Stimulated activated CD8-positive, alpha-beta memory T cell treated with anti-CD3 and anti-CD28 coated beads, Interleukin-2, amount 100 ng/mL, for 48 hours (primary cell): ENCODE data around the gene TNNI2.
A peak's percentile ranks its signal among the peaks of the same experiment; 100 is the strongest.

Source experiments
- DNase-seq, 2 donors: peaks; one replicate each; pipeline ENCODE4 v3.0.0-alpha.2; 2020; ENCODE audit warnings: low read depth in 2 of 2

TNNI2 gene

GRCh38 chr11:1834779-1835670, 3.8 kb upstream of the TNNI2 start, which contains the start of gene SYT8:
Gene SYT8, plus strand, starts transcription at chr11:1834990. Its CDS starts 116 bp downstream, at chr11:1835106.
- no peak for DNase-seq

GRCh38 chr11:1835671-1836010, 3.1 kb upstream of the TNNI2 start:
- DNase-seq = no peak

DNA sequence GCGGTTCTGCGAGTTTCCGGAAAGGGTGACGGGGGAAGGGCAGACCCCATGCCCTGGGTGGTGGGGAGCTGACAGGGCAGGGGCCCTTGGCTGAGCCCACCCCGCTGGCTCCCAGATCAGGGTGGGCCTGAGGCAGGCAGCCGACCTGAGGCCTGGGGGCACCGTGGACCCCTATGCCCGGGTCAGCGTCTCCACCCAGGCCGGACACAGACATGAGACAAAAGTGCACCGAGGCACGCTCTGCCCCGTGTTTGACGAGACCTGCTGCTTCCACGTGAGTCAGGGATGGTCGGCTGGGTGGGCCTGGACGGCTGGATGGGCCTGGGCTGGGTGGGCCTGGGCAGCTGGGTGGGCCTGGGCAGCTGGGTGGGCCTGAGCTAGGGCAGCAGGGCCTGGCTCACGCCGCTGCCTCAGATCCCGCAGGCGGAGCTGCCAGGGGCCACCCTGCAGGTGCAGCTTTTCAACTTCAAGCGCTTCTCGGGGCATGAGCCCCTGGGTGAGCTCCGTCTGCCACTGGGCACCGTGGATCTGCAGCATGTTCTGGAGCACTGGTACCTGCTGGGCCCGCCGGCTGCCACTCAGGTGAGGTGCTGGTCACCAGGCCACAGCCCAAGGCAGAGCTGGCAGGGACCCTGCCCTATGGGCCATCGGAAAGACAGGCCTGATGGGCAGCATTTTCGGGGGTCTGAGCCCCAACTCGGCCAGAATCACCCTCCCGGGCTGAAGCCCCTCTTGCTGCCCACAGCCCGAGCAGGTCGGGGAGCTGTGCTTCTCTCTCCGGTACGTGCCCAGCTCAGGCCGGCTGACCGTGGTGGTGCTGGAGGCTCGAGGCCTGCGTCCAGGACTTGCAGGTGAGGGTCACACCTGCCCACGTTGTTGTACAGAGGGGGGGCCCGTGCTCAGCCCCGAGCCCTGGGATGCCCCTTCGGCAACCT, 2.5 kb upstream of the TNNI2 start:
- DNase-seq = no peak

GRCh38 chr11:1837171-1838076, 1.4 kb upstream of the TNNI2 start:
- DNase-seq = peak; percentile 79 to 81

GRCh38 chr11:1838077-1838425, 730 bp upstream of the TNNI2 start:
- DNase-seq = no peak

GRCh38 chr11:1839204-1839923, 583 bp downstream of the TNNI2 start:
- DNase-seq = no peak

DNA sequence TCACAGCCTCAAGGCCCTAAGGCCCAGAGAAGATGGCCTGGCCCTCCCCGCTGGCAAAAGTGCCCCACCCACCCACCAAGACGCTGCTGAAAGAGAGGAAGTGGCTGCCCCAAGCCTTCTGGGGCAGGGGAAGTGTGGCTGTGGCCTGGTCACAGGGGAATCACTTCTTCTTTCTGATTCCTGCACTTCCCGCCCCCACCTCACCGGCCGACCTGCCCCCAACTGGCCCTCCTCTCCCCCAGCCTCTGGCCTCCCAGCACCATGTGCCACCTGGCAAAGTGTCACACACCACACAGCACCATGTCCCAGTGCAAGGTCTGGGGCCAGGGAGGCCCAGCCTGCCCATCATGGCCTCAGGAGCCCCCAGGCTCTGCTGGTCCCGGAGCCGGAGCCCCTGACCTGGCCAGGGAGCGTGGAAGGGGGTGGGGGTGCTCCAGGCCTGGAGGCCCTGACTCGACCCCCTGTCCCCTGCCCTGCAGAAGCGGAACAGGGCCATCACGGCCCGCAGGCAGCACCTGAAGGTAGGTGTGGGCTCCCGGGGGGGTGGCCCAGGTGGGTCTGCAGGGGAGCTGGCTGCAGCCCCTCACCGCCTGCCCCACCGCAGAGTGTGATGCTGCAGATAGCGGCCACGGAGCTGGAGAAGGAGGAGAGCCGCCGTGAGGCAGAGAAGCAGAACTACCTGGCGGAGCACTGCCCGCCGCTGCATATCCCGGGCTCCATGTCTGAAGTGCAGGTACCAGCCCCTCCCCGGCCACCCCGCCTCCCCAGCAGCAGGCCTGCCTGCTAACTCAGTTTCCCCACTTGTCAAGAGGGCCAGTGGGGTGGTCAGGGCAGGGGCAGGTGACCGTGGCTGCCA, 1.4 kb downstream of the TNNI2 start:
- DNase-seq = no peak

DNA sequence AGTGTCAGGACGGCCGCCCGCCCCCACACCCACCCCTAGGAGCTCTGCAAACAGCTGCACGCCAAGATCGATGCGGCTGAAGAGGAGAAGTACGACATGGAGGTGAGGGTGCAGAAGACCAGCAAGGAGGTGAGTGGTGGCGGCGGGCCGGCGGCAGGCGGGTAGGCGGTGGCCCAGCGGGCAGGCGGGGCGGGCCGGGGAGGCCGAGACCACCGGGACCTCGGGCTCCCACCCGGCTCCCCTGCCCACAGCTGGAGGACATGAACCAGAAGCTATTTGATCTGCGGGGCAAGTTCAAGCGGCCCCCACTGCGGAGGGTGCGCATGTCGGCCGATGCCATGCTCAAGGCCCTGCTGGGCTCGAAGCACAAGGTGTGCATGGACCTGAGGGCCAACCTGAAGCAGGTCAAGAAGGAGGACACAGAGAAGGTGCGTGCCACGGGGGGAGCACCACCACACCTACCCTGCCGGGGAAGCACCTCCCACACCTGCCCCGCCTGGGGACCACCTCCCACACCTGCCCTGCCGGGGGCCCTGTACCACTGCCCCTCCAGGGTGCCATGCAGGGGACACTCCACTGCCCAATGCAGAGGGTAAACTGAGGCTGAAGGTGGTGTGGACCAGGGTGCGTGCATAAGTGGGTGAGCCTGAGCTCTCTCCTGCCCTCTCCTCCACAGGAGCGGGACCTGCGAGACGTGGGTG, 2.1 kb downstream of the TNNI2 start:
- no peak for DNase-seq

- no peak for DNase-seq
Observed at GRCh38 chr11:1841511-1842148, 2.8 kb downstream of the TNNI2 start.

GRCh38 chr11:1842149-1843097, 3.6 kb downstream of the TNNI2 start:
- no peak for DNase-seq

DNA sequence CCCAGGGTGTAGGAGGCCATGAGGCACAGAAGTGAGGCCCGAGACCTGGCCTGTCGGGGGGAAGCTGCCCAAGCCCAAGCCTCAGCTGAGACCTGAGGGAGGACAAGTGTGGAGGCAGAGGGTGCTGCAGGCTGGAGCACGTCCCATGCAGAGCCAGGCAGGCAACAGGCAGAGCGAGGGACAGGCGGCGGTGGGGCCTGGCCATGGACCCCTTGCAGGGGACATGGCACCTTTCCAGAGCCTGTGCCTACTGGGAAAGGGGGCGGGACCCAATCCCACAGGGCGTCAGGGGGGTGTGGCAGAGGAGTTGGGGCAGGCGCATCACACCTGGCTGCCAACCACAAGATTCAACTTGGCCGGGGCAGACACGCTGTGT, 4.3 kb downstream of the TNNI2 start:
- no peak for DNase-seq

GRCh38 chr11:1843796-1844195, 5.0 kb downstream of the TNNI2 start:
- DNase-seq = no peak

- DNase-seq = no peak
Observed at GRCh38 chr11:1844221-1845094, 5.7 kb downstream of the TNNI2 start.

DNA sequence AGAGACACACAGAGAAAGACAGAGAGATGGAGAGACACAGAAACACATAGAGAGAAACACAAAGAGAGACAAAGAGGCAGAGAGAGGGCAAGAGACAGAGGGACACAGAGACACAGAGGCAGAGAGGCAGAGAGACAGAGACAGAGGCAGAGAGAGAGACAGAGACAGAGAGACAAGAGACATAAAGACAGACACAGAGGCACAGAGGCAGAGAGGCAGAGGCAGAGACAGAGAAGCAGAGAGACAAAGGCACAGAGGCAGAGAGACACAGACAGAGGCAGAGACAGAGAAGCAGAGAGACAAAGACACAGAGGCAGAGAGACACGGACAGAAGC, 6.3 kb downstream of the TNNI2 start:
- no peak for DNase-seq

DNA sequence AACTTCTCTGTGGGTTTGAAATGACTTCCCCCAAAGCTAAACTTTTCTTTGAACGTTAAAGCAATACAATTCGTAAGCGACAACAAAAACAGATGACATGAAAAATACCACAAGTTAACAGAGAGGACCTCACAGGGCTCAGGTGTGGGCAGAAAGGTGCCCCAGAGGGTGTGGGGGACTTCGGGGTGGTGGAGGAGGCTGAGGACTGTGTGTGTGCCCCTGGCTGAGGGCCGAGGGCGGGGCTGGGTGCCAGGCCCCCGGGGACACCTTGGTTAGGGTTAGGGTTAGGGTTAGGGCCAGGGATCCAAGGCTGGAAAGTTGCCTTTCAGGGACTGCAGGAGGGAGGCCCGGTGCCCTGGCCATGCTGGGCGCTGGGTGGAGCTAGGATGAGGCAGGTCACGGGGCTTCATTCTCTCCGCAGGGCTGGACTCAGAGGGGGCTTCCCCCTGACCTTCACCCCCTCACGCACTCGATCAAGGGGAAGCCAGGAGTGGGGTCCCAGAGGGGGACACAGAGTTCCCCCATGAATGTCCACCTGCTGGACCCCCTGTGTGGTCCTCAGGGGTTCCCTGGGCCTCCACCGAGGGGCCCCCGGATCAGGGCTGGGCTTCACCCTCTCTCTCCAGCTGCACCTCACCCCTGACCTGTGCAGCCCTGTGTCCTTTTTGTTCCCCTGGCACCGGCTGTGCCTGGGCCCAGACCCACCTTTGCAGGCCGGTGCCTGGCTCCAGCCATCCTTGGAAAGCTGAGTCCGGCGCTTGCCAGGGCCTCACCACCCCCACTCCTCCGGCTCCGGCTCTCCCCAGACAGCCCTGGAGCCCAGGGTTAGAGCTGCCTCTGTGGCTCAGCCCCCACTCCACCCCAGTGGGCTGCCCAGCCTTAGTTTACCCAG, 7.0 kb downstream of the TNNI2 start:
- DNase-seq = no peak

- DNase-seq = no peak
Observed at GRCh38 chr11:1846453-1846932, 7.7 kb downstream of the TNNI2 start.
